COLO668 (cell line): ENCODE data around the gene KRTAP9-4.
A peak's percentile ranks its signal among the peaks of the same experiment; 100 is the strongest.
"Not testable (repeated sequence)": the region's sequence is repeated elsewhere in the genome, so short reads cannot be mapped to it uniquely, and the experiment has no call there.

ENCODE experiments used
- DNase-seq: peaks from one replicate; lab custom pipeline; 2025; ENCODE audit not compliant: unreplicated experiment; lab: John Stamatoyannopoulos, UW

Gene KRTAP9-4, protein sequence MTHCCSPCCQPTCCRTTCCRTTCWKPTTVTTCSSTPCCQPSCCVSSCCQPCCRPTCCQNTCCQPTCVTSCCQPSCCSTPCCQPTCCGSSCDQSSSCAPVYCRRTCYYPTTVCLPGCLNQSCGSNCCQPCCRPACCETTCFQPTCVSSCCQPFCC

DNA sequence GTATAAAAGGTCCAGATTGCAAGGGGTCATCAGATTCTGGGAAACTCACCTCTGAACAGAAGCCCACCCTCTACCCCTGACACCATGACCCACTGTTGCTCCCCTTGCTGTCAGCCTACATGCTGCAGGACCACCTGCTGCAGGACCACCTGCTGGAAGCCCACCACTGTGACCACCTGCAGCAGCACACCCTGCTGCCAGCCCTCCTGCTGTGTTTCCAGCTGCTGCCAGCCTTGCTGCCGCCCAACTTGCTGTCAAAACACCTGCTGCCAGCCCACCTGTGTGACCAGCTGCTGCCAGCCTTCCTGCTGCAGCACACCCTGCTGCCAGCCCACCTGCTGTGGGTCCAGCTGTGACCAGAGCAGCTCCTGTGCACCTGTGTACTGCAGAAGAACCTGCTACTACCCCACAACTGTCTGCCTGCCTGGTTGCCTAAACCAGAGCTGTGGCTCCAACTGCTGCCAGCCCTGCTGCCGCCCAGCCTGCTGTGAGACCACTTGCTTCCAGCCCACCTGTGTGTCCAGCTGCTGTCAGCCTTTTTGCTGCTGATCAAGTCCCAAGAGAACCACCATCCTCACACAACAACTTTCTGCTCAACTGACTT, at the start of gene KRTAP9-4:
TSS of gene KRTAP9-4 (plus strand) at position 51 of the 604 bp plus-strand sequence. CDS start at position 85, 34 bp downstream.
- peak; percentile 4 for DNase-seq

DNA sequence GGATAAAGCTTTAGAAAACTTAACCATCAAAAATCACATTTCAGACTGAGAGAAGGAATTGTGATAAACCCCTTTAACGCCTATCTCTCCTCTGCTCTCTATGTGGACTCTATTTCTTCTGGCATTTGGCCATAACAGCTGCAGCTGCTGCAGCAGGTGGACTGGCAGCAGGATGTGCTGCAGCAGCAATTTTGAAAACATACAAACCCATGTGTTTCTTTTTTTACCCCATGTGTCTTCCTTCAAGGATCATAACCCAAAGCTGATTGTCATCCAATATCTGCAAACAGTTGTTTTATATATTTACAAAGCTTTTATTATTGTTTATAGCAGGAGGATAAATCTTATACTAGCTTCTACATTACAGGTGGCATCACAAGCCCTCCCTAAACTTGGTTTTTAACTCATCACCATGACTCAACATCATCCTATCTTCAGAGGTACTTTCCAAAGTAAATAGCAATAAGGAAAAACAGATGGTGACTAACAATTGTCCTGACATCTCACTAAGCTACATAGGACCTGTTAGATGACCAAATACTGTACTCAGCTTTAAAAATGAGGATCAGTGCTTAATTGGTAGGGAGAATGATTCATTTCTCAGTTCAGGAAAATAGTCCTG, 37.5 kb upstream of the KRTAP9-4 start:
- DNase-seq = peak; percentile 65

DNA sequence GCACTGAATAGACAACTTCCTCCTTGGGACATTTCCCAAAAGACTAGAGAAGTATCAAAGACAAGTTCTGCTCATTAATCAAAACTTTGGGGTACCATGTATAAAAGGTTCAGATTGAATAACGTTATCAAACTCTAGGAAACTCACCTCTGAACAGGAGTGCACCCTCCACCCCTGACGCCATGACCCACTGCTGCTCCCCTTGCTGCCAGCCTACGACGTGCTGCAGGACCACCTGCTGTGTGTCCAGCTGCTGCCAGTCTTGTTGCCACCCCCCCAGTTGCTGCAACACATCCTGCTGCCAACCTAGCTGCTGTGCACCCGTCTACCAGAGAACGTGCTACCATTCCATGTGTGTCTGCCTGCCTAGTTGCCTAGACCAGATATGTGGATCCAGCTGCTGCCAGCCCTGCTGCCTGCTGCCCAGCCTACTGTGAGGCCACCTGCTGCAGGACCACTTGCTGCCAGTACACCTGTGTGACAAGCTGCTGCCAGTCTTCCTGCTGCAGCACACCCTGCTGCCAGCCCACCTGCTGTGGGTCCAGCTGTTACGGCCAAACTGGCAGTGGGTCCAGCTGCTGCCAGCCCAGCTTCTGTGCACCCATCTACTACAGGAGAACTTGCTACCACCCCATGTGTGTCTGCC, 36.8 kb upstream of the KRTAP9-4 start:
- peak; percentile 73 for DNase-seq

DNA sequence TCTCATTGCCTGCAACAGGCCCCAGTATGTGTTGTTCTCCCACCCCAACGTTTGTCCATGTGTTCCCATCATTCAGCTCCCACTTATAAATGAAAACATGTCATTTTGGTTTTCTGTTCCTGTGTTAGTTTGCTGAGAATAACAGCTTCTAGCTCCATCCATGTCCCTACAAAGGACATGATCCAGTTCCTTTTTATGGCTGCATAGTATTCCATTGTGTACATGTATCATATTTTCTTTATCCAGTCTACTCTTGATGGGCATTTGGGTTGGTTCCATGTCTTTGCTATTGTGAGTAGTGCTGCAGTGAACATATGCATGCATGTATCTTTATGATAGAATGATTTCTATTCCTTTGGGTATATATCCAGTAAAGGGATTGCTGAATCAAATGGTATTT, 33.8 kb upstream of the KRTAP9-4 start:
- DNase-seq = no peak

DNA sequence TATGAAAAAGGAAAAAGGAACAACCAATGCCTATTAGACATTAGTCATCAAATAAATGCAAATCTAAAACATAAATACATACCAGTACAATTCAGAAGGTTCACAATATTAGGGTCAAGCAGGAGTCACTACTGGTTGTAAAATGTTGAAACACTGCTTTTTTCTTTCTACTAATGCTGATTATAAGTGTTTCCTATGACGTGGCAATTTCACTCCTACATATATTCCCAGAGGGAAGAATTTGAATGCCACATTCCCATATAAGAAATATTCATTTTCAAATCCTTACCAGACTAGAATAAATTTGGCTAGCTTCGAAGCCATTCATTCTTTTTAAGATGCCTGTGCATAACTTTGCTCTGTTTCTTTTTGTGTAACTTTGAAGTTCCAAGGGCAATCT, 25.7 kb upstream of the KRTAP9-4 start:
- no peak for DNase-seq

DNA sequence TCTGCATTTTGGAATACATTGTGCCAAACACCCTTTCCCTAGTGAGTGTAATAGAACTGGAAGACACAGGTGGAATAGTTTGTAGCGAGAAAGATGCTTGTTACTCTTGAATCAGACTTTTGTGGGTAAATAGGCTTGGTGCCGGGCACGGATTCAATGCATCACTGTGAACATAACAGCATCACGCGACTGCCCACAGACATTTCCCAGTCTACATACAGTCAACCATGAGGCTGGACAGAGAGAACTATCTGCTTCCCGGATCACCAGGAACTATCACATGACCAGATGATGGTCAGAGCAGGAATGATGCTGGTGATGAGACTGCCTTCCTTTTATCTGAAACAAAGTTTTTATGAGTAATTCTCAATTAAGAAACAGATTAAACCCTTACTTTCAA, 23.4 kb upstream of the KRTAP9-4 start:
- DNase-seq = no peak

DNA sequence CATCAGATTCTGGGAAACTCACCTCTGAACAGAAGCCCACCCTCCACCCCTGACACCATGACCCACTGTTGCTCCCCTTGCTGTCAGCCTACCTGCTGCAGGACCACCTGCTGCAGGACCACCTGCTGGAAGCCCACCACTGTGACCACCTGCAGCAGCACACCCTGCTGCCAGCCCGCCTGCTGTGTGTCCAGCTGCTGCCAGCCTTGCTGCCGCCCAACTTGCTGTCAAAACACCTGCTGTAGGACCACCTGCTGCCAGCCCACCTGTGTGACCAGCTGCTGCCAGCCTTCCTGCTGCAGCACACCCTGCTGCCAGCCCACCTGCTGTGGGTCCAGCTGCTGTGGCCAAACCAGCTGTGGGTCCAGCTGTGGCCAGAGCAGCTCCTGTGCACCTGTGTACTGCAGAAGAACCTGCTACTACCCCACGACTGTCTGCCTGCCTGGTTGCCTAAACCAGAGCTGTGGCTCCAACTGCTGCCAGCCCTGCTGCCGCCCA, 22.8 kb upstream of the KRTAP9-4 start, which contains the start of gene KRTAP9-2:
TSS of gene KRTAP9-2 (plus strand) at position 51 of the 498 bp plus-strand sequence. CDS start at position 58, 7 bp downstream.
- not testable (repeated sequence) for DNase-seq

DNA sequence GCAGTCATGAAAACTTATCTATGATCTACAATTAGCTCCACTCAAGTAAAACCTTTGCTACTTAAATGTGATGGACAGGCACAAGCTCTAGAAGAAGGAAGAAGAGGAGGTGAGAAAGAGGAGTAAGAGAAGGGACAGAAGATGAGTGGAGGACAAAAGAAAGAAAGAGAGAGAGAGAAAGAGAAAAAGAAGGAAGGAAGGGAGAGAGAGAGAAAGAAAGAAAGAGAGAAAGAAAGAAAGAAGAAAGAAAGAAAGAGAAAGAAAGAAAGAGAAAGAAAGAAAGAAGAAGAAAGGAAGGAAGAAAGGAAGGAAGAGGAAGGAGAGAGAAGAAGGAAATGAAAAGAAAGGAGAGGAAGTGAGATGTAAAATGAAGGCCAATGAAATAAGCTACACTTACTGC, 19.4 kb upstream of the KRTAP9-4 start:
- DNase-seq = no peak

DNA sequence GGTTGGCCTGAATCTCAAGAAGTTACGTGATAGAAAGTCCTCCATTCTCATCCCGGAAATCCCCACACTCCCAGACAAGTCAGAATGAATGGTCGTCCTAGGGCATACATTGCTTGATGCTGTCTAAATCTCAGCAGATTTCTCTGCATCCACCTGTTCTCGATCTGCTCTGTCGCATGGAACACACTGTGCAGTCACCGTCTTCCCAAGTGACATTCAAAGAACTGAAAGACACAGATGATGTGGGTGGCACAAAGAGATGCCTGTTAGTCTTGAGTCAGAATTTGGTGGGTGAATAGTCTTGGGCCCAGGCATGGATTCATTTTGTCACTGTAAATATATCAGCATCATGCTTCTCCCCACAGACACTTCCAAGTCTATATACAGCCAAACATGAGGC, 17.8 kb upstream of the KRTAP9-4 start:
- DNase-seq = no peak

DNA sequence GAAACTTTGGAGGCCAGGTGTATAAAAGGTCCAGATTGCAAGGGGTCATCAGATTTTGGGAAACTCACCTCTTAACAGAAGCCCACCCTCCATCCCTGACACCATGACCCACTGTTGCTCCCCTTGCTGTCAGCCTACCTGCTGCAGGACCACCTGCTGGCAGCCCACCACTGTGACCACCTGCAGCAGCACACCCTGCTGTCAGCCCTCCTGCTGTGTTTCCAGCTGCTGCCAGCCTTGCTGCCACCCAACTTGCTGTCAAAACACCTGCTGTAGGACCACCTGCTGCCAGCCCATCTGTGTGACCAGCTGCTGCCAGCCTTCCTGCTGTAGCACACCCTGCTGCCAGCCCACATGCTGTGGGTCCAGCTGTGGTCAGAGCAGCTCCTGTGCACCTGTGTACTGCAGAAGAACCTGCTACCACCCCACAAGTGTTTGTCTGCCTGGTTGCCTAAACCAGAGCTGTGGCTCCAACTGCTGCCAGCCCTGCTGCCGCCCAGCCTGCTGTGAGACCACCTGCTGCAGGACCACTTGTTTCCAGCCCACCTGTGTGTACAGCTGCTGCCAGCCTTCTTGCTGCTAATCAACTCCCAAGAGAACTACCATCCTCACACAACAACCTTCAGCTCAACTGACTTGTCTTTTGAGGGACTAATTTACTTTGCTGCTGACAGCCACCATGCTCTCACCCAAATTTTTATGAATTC, 16.9 kb upstream of the KRTAP9-4 start, which contains the start of gene KRTAP9-3:
TSS of gene KRTAP9-3 (plus strand) at position 51 of the 707 bp plus-strand sequence. CDS start at position 104, 53 bp downstream.
- peak; percentile 14 for DNase-seq

DNA sequence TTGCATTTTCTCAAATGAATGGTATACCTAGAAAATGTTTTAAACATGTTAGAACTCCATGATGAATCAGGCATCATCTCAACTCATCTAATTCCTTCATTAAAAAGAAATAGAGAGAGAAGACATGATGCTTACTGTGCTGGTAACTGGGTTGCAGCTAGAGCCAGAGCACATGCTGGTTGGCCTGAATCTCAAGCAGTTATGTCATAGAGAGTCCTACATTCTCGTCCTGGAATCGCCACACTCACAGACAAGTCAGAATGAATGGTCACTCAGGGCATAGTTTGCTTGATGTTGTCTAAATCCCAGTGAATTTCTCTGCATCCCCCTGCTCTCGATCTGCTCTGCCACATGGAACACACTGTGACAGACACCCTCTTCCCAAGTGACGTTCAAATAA, 12.4 kb upstream of the KRTAP9-4 start:
- not testable (repeated sequence) for DNase-seq

DNA sequence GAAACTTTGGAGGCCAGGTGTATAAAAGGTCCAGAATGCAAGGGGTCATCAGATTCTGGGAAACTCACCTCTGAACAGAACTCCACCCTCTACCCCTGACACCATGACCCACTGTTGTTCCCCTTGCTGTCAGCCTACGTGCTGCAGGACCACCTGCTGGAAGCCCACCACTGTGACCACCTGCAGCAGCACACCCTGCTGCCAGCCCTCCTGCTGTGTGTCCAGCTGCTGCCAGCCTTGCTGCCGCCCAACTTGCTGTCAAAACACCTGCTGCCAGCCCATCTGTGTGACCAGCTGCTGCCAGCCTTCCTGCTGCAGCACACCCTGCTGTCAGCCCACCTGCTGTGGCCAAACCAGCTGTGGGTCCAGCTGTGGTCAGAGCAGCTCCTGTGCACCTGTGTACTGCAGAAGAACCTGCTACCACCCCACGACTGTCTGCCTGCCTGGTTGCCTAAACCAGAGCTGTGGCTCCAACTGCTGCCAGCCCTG, 11.5 kb upstream of the KRTAP9-4 start, which contains the start of gene KRTAP9-8:
TSS of gene KRTAP9-8 (plus strand) at position 51 of the 489 bp plus-strand sequence. CDS start at position 104, 53 bp downstream.
- peak; percentile 6 for DNase-seq

DNA sequence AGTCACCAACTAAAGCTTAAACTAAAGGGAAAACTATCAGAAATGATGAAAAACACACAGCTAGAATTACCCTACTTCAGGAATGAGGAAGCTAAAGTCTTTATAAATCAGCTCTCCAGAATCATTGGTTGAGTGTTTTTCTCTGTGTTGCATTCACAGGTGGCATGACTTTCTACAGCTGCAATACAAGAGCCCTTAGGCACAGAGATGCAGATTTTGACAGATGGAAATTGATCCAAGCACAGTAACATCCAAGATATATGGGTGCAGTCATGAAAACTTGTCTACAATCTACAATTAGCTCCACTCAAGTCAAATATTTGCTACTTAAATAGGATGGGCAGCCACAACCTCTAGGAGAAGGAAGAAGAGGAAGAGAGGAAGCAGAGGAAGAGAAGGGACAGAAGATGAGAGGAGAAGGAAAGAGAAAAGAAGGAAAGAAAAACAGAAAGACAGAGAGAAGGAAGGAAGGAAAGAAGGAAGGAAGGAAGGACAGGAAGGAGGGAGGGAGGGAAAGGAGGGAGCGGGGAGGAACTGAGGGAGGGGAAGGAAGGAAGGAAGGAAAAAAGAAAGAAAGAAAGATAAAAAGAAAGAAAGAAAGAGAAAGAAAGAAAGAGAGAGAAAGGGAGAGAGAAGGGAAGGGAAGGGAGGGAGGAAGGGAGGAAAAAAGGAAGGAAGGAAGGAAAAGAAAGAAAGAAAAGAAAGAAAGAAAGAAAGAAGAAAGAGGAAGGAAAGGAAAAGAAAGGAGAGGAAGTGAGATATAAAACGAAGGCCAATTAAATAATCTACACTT, 2.3 kb upstream of the KRTAP9-4 start:
- DNase-seq = not testable (repeated sequence)

DNA sequence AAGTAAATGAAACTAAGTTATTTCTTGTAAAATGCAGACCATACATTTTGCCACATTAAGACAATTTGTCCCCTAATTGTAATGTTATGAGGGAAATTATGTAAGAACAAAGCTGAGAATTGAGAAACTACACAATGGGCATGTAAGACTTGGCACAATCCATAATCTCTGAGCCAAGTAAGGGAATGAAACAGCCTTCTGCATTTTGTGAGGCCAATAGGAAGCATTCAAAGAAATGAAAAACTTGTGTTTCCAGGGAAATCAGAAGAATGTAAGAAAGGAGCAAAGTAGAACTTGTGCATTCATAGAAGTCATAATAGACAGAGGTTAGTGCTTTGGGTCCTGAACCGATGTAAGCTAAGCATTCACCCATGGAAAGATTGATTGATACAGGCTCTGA, 1.8 kb downstream of the KRTAP9-4 start:
- DNase-seq = no peak

DNA sequence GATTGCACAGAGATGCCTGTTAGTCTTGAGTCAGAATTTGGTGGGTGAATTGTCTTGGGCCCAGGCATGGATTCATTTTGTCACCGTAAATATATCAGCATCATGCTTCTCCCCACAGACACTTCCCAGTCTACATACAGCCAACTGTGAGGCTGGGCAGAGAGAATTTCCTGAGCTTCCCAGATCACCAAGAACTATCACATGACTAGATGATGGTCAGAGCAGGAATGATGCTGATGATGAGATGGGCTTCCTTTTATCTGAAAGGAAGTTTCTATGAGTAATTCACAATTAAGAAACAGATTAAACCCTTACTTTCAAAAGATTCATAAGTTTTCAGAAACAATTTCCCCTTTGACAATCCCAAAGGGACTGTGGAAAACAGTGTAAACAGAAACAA, 5.4 kb downstream of the KRTAP9-4 start:
- no peak for DNase-seq

DNA sequence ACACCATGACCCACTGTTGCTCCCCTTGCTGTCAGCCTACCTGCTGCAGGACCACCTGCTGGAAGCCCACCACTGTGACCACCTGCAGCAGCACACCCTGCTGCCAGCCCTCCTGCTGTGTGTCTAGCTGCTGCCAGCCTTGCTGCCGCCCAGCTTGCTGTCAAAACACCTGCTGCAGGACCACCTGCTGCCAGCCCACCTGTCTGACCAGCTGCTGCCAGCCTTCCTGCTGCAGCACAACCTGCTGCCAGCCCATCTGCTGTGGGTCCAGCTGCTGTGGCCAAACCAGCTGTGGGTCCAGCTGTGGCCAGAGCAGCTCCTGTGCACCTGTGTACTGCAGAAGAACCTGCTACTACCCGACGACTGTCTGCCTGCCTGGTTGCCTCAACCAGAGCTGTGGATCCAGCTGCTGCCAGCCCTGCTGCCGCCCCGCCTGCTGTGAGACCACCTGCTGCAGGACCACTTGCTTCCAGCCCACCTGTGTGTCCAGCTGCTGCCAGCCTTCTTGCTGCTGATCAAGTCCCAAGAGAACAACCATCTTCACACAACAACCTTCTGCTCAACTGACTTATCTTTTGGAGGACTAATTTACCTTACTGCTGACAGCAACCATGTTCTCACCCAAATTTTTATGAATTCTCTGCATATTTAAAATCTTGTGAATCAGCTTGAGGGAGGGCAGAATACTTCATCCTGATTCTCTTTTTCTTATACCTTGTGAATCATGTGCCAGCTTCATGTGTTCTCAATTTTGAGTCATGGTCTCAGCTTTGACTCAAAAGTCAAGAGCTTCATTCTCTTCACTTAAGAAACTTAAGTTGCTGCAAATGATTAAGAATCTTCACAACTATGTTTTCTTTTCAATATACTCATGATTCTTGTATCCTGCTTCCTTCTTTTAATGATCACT, 6.1 kb downstream of the KRTAP9-4 start, which contains the start of gene KRTAP9-9:
TSS of gene KRTAP9-9 (plus strand) at position 4 of the 910 bp plus-strand sequence.
- DNase-seq = peak; percentile 2

DNA sequence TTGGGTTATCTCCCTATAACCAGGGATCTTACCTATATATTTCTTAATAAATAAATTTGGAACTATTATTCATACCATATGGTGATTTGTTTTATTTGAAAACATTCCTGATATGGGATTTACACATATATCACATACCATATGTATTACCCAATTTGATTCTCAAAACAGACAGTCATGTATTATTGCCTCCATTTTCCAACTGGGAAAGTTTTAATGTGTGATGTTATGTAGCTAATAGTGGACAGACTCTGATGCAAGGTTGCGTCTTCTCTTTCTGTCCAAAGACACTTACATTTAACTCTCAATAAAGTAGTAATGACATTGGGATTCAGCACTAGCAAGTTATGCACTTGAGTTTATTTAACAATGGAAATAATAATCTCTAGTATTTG, 6.8 kb downstream of the KRTAP9-4 start:
- no peak for DNase-seq

DNA sequence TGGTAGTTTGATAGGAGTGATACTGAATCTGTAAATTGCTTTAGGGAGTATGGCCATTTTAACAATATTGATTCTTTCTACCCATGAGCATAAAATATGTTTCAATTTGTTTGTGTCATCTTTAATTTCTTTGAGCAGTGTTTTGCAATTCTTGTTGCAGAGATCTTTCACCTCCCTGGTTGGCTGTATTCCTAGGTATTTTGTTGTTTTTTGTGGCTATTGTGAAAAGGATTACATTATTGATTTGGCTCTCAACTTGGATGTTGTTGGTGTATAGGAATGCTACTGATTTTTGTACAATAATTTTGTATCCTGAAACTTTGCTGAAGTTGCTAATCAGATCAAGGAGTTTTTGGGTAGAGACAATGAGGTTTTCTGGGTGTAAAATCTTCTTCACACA, 8.9 kb downstream of the KRTAP9-4 start:
- DNase-seq = no peak

DNA sequence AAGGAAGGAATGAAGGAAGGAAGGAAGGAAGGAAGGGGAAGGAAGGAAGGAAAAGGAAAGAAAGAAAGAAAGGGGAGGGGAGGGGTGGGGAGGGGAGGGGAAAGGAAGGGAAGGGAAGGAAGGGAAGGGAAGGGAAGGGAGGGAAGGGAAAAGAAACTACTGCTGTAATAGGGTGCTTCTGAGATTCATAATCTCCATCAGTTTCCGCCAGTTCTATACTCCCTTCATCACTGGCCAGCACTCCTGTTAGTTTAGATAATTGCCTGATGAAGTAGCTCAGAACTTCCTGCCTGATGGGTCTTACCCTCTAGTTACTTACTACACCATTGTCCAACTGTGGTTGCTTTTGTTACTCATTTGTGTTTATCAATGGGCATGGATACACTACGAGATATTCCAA, 13.7 kb downstream of the KRTAP9-4 start:
- no peak for DNase-seq
